ENCODE data around the gene TFPI.

DNA sequence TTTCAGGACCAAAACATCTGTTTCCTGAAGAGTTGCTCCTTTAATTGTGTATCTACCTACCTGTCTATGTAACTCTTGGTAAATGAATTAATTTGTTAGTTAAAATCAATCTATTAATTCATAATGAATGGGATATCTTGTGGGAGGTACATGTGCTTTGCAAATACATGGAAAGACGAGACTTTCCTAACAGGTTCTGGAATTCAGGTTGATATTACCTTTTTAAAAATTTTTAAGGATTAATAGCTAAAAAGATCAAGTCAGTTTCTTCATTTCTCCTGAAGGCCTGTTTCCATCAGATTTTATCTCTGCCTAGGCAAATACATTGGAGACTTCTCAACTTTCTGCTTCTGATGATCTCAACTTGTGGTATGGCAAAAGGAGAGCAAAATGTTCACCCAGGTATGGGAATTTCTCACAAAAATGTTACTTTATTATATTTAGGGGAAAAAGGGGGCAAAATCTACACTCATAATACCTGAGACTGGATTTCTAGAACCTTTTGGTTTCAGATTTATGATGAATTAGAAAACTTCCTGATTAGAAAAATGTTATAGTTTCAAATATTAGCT is 7.4 kb downstream of the TFPI start:
- TF ChIP-seq, protein P1, sequence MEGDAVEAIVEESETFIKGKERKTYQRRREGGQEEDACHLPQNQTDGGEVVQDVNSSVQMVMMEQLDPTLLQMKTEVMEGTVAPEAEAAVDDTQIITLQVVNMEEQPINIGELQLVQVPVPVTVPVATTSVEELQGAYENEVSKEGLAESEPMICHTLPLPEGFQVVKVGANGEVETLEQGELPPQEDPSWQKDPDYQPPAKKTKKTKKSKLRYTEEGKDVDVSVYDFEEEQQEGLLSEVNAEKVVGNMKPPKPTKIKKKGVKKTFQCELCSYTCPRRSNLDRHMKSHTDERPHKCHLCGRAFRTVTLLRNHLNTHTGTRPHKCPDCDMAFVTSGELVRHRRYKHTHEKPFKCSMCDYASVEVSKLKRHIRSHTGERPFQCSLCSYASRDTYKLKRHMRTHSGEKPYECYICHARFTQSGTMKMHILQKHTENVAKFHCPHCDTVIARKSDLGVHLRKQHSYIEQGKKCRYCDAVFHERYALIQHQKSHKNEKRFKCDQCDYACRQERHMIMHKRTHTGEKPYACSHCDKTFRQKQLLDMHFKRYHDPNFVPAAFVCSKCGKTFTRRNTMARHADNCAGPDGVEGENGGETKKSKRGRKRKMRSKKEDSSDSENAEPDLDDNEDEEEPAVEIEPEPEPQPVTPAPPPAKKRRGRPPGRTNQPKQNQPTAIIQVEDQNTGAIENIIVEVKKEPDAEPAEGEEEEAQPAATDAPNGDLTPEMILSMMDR (IDR thresholded peaks at IDR 0.05; ENCODE audit: insufficient read depth, low read depth, low read length): no peak
- TF ChIP-seq EZH2 (IDR thresholded peaks at IDR 0.05; ENCODE audit: insufficient read depth, low read length): no peak
